GM12878 (cell line): ENCODE data around the gene CDK11A. TPM values are rescaled to one million over a fixed set of nuclear protein-coding genes. Genes with fewer than 3 reads are reported as not detected.

Source experiments
- BHLHE40 ChIP-seq, 2 experiments: fragments of 450-650 bp in 1 of 2; IDR thresholded peaks; 2 replicates each; pipeline ENCODE4 v1.6.1; 2011 to 2017; ENCODE audit warnings: low read depth in 2 of 2, borderline replicate concordance in 1 of 2, improper control_type of control experiment in 1 of 2, low read length in 1 of 2, mild to moderate bottlenecking in 1 of 2
- CHD2 ChIP-seq: IDR thresholded peaks from 2 replicates; pipeline ENCODE4 v1.6.1; 2011; ENCODE audit warnings: low read depth, low read length, improper control_type of control experiment, borderline replicate concordance
- CREB1 ChIP-seq: IDR thresholded peaks from 2 replicates; pipeline ENCODE4 v1.6.1; 2012; ENCODE audit warnings: low read depth, mild to moderate bottlenecking, inconsistent platforms
- DPF2 ChIP-seq: fragments of 450-650 bp; IDR thresholded peaks from 2 replicates; pipeline ENCODE4 v1.6.1; 2017; ENCODE audit warnings: mild to moderate bottlenecking
- ETV6 ChIP-seq, 2 experiments: fragments of 450-650 bp in 1 of 2; IDR thresholded peaks in 1 of 2; conservative IDR thresholded peaks in 1 of 2; 2 replicates each; pipeline ENCODE4 v1.6.1; 2014; ENCODE audit warnings: antibody characterized with exemption in 1 of 2, borderline replicate concordance in 1 of 2, low read depth in 1 of 2, mild to moderate bottlenecking in 1 of 2, moderate library complexity in 1 of 2
- FOXM1 ChIP-seq: IDR thresholded peaks from 2 replicates; pipeline ENCODE4 v1.6.1; 2012; ENCODE audit warnings: low read depth, mild to moderate bottlenecking, inconsistent platforms, low read length, moderate library complexity
- IKZF2 ChIP-seq, 2 experiments: fragments of 450-650 bp; IDR thresholded peaks; 2 replicates each; pipeline ENCODE4 v1.6.1; 2017; ENCODE audit warnings: mild to moderate bottlenecking in 2 of 2, moderate library complexity in 2 of 2
- KLF5 ChIP-seq: fragments of 450-650 bp; IDR thresholded peaks from 2 replicates; pipeline ENCODE4 v1.6.1; 2014; ENCODE audit warnings: mild to moderate bottlenecking; ENCODE audit not compliant: partially characterized antibody
- MAX ChIP-seq: IDR thresholded peaks from 2 replicates; pipeline ENCODE4 v1.6.1; 2012; ENCODE audit warnings: low read depth, low read length, improper control_type of control experiment
- MEF2B ChIP-seq: fragments of 450-650 bp; IDR thresholded peaks from 2 replicates; pipeline ENCODE4 v1.6.1; 2018; ENCODE audit warnings: mild to moderate bottlenecking, moderate library complexity; ENCODE audit not compliant: partially characterized antibody, poor library complexity, severe bottlenecking
- MTA2 ChIP-seq: fragments of 450-650 bp; IDR thresholded peaks from 2 replicates; pipeline ENCODE4 v1.6.1; 2016; ENCODE audit warnings: low read depth, mild to moderate bottlenecking, moderate library complexity
- MTA3 ChIP-seq: IDR thresholded peaks from 2 replicates; pipeline ENCODE4 v1.6.1; 2012; ENCODE audit warnings: low read length, inconsistent platforms, borderline replicate concordance
- NR2C1 ChIP-seq: fragments of 450-650 bp; IDR thresholded peaks from 2 replicates; pipeline ENCODE4 v1.6.1; 2017; ENCODE audit warnings: antibody characterized with exemption, mild to moderate bottlenecking, moderate library complexity
- PAX8 ChIP-seq: fragments of 450-650 bp; IDR thresholded peaks from 2 replicates; pipeline ENCODE4 v1.6.1; 2017; ENCODE audit warnings: mild to moderate bottlenecking, moderate library complexity
- PML ChIP-seq: IDR thresholded peaks from 2 replicates; pipeline ENCODE4 v1.6.1; 2012; ENCODE audit warnings: low read length, inconsistent platforms
- POLR2AphosphoS2 ChIP-seq: IDR thresholded peaks from 2 replicates; pipeline ENCODE4 v1.6.1; 2011; ENCODE audit warnings: low read depth, mild to moderate bottlenecking, low read length, improper control_type of control experiment, moderate library complexity
- RAD21 ChIP-seq: IDR thresholded peaks from 2 replicates; pipeline ENCODE4 v1.6.1; 2011; ENCODE audit warnings: mild to moderate bottlenecking, low read depth, low read length, moderate library complexity; ENCODE audit not compliant: insufficient read depth
- RB1 ChIP-seq: fragments of 450-650 bp; formaldehyde crosslinking; IDR thresholded peaks from 2 replicates; pipeline ENCODE4 v1.6.1; 2017; ENCODE audit warnings: mild to moderate bottlenecking, borderline replicate concordance
- SMAD5 ChIP-seq: IDR thresholded peaks from 2 replicates; pipeline ENCODE4 v1.6.1; 2016; ENCODE audit warnings: antibody characterized with exemption, low read depth
- STAT1 ChIP-seq: fragments of 450-650 bp; conservative IDR thresholded peaks from 2 replicates; pipeline ENCODE4 v1.6.1; 2014; ENCODE audit warnings: antibody characterized with exemption, mild to moderate bottlenecking
- TBL1XR1 ChIP-seq: IDR thresholded peaks from 2 replicates; pipeline ENCODE4 v1.6.1; 2012; ENCODE audit warnings: low read depth, low read length, improper control_type of control experiment
- ZBED1 ChIP-seq: IDR thresholded peaks from 2 replicates; pipeline ENCODE4 v1.6.1; 2016; ENCODE audit warnings: borderline replicate concordance
- ZNF687 ChIP-seq: fragments of 450-650 bp; IDR thresholded peaks from 2 replicates; pipeline ENCODE4 v1.6.1; 2017; ENCODE audit warnings: mild to moderate bottlenecking, moderate library complexity
- polyA plus RNA-seq, 11 experiments: library from polyadenylated mRNA; depleted of rRNA in 4 of 11; unstranded in 6 of 11; stranded (reverse) in 5 of 11; fragments of >200 nt; fragmentation: Nextera tagmentation in 4 of 11; fragmentation: Illumina TruSeq in 1 of 11; extraction: Ambion mirVana in 4 of 11; extraction: Trizol in 1 of 11; gene quantifications; 1 replicate in 1 of 11; 2 replicates in 10 of 11; pipeline versions ENCODE4 v1.2.1 to v1.2.3, GENCODE V29; 2011 to 2016; ENCODE audit warnings: inconsistent platforms in 2 of 11, missing spikeins in 2 of 11, low read depth in 1 of 11
- total RNA-seq, 4 experiments: library from RNA; depleted of rRNA in 3 of 4; stranded (reverse); fragments of >200 nt in 3 of 4; fragmentation: Illumina TruSeq in 1 of 4; extraction: Trizol in 1 of 4; gene quantifications; 2 replicates each; pipeline versions ENCODE4 v1.2.1 to v1.2.3, GENCODE V29; 2013 to 2021

CDK11A gene
- total and polyA plus RNA-seq, 10 of the 15 experiments (the other 5 are each of a cell fraction or from before 2014, with no cell fraction given), result 5.1 to 46.0 (median 25.9) TPM

GRCh38 chr1:1677718-1678580 lies 46.2 kb downstream of the CDK11A start (continued):
- TF ChIP-seq CHD2 (peak; percentile 83), PML (0 out of 2 replicates have a peak, but pooled peaks have one; percentile 51), ETV6 (conservative IDR thresholded peaks at IDR 0.05 in 1 of 2, IDR thresholded peaks at IDR 0.05 in 1 of 2; ENCODE audit: borderline replicate concordance in 1 of 2, low read depth in 1 of 2) (peak in 1 of 2 experiments; percentile 27; a peak in 1 of 4 replicates), MTA3 (peak; percentile 81; the same call in 1 of the 2 replicates), RB1 (0 out of 2 replicates have a peak, but pooled peaks have one; percentile 25), NR2C1 (no peak), BHLHE40 (IDR thresholded peaks at IDR 0.05; ENCODE audit: borderline replicate concordance in 1 of 2, low read depth in 2 of 2, low read length in 1 of 2) (peak; percentile 63 to 74), PAX8 (no peak), CREB1 (peak; percentile 40; the same call in 1 of the 2 replicates), STAT1 (no peak), MAX (peak; percentile 64), ZNF687 (peak; percentile 50), KLF5 (peak; percentile 70), MEF2B (peak; percentile 98), DPF2 (peak; percentile 94), MTA2 (peak; percentile 84), ZBED1 (peak; percentile 55; the same call in 1 of the 2 replicates), TBL1XR1 (no peak), FOXM1 (peak; percentile 53), IKZF2 (IDR thresholded peaks at IDR 0.05) (peak; percentile 98), POLR2AphosphoS2 (peak; percentile 34; the same call in 1 of the 2 replicates), SMAD5 (no peak), RAD21 (no peak)
